HuH-7 (cell line): ENCODE results near the gene KCNG2.

ENCODE experiments used
- DNase-seq: peaks from one replicate; pipeline ENCODE4 v3.0.0; 2011; ENCODE audit warnings: low spot score

KCNG2 gene

DNA sequence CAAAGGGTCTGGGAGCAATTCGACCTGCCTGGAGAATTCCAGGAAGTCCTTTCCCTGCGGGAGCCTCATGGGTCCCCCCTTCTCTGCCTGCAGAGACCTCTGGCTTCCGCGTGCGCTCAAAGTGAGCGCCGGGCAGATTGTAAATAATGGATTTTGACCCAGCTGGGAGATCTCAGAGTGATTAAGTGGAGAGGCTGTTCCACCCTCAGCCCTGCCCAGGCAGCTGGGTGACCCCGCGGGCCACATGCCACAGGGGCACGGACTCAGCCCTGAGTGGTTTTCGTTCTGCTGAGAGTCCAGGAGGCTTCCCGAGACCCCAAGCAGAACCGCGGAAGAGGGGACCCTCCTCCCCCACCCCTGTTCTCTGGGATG lies 1.2 kb downstream of the KCNG2 start:
- DNase-seq: no peak

DNA sequence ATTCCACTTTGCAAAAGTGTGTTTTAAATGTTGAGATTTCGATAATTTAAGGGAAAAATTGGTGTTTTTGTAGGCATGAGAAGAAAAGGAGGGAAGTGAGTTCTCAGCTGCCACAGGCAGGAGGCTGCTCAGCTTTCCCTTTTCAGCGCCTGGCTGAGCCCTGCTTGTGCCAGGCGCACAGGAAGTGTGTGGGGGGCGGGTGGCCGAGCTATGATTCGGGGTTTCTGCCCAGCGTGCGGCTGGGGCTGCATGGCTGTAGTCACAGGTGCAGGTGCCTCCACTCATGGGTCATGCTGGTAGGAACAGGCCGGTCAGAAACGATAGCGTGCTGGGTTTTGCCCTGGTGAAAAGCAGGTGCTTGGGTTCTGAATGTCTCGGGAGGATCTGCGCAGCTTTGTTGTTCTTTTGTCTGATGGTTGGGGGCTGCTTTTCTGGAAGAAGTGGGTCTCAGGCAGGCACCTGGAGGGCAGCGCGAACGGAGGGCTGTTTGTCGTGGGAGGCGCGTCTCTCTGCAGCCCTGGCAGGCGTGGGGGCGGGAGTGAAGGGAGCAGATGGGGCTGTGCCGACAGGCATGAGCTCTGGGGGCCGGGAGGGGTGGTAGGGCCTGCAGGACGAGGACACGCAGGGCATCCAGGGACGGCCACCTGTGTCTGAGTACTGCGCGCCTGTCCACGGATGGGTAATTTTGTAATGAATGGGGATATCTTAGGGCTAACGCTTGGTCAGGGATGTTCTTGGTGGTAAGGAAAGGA lies 2.1 kb downstream of the KCNG2 start:
- DNase-seq: no peak

DNA sequence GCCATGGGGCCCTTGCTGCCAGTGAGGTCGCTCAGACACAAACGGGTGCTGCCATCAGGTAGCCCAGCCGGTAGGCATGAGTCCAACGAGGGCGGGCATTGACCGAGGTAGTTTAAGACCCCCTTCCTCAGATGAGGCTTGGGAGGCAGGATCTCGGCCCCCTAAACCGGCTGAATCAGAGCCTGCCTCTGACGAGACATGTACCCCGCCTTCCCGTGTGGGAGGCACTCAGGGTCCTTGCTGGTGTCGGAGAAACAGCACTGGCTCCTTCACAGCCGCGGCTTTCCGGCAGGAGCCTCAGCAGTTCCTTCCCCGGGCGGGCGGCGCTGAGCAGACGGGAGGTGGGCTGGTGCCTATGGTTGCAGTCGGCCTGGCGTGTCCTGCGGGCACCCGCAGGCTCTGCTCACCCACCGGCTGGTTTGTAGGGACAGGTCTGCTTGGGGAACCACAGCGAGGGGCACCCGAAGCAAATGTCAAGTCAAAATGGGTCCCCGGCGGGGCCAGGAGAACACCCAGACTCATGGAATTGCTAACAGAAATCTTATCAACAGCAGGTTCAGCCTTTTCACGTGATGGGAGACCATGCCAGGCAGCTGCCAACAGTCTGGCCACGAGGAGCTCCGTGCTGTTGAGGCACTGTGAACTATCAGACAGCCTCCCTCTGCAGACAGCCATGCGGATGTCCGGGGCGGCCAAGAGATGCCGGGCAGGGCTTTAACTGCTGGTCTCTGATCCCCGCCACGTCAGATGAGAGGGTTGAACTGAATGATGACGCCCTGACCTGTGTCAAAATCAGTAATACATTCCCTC lies 2.8 kb downstream of the KCNG2 start:
- DNase-seq: no peak

DNA sequence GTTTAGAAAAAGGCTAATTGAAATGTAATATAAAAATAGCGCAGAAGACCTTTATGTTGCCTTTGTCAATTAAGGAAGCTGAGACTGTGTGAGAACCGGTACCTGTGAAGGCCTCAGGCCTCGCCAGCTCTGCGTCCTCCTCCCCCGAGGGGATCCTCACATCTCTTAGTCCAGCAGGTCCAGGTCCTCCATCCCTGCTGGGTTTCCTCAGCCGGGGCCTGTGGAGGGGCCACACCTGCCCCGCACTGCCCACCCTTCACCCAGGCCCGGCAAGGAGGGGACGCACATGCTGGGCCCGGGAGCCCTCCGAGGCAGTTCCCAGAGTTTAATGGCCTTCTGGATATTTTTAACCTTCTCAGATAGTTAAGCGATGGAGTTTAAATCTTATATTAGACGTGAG lies 3.5 kb downstream of the KCNG2 start:
- DNase-seq: no peak

GRCh38 chr18:79801641-79802040 lies 3.9 kb downstream of the KCNG2 start:
- DNase-seq: no peak

DNA sequence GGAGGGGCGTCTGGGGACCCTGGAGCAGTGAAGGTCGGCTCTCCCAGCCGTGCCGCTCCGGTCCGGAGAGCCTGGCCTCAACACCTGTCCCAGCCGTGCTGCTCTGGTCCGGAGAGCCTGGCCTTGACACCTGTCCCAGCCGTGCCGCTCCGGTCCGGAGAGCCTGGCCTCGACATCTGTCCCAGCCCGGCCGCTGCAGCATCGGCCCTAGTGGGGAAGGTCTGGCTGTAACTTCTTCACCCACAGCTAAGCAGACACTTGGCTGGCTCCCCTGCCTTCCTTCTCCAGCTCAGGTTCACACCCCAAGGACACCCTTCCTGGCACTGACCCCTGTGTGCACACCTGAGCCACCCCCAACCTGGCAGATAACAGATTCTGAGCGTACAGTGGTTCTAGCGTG lies 4.6 kb downstream of the KCNG2 start:
- no peak for DNase-seq

DNA sequence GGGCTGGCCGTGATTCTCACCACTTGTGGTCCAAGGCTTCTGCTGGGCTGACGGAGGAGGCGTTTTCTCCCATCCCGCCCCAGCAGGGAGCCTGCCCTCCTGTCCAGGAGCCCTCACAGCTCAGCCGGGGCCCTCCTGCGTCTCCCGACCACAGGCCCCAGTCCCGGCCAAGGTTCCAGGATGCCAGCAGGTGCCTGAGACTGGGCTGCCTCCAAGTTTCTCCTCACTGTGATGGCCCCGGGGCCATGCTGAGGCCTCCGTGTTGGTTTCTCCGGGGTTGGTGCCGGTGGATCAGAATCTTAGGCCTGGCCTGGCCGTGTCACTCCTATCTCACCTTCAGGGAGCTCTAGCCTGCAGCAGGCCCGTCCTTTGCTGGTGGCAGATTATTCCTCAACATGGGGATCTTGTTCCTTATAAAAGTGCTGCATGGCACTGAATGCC lies 5.9 kb downstream of the KCNG2 start:
- no peak for DNase-seq

GRCh38 chr18:79804130-79804787 lies 6.5 kb downstream of the KCNG2 start:
- no peak for DNase-seq

DNA sequence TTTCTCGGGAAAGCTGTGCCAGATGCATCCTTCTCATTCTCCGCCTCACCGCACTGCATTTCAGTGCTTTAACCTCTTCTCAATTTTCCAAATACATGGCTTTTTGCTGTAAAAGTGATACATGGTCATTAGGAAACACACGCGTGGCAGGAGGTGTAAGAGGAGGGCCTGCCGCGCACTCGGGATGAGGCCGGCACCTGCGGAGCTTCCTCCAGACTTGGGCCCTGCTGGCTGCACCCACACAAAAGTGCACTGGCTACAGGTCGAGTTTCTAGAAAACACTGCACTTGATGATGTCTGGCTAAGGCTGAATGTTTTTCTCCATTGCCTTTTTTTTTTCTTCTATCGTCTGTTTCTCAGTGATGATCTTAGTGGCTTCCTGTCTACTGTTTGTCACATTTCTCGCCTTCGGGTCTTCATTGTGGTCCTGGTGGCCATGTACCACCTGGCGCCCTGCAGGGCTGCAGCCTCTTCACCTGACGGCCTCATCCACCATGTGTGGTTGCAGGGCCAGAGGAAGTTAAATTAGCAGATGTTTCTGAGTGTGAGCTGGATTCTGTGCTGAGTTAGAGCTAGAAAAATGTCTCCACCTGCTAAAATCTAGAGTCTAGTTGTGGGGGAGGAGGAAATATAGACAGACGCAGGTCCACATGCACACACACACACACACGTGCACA lies 7.6 kb downstream of the KCNG2 start:
- no peak for DNase-seq

DNA sequence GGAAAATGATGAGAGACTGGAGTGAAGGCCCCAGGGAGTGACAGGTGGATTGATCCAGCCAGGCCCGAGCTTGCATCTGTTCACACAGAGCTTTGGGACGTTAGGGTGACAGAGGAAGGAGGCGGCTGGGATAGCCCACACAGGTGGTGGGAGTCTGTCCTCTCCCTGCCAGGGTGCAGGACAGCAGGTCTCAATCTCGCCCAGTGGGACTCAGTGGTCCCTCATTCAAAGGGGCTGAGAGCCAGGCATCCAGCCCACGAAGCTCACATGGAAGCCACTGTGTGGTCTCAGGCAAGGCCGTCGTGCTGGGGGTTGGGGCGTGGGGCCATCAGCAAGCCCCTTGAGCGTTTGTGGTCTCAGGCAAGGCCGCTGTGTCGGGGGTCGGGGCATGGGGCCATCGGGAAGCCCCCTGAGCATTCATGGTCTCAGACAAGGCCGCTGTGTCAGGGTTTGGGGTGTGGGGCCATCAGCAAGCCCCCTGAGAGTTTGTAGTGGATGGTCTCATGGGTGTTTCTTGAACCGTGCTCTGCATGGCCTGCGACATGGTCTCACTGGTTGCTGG lies 8.3 kb downstream of the KCNG2 start:
- DNase-seq: no peak

DNA sequence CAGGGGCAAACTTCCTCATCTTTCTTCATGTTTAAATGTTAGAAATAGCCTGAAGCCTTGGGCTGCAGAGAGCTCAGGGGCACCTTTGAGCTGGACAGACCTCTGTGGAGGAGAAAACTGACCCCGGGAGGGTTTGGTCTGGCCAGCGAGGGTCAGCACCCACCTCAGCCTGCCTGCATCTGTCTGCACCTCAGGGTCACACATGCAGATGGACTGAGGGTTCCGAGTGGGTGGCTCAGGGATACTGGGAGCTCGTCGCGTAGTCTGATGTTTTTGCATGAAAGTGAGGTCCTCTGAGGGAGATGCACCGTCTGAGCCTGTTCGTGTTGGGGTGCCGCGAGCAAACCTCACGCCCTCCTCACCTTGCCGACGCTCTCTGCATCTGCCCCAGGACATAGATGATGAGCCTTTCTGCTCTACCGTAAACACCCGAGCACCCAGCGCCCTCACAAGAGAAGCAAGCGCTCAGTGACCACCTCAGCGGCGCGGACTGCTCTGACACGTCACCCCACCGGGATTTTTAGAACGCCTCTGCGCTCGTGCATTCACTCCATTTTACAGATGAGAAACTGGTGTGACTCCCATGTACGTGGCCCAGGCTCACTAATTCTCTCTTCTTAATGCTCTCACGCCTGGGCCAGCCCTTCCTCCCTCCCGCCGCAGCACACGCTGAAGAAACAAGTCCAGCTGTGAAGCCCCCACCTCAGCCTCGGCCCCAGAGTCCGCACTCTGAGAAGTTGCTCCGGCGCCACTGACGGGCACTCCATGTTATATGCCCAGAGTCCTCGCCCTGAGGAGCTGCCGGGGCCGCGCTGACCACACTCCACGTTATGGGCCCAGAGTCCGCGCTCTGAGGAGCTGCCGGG lies 9.5 kb downstream of the KCNG2 start:
- no peak for DNase-seq

DNA sequence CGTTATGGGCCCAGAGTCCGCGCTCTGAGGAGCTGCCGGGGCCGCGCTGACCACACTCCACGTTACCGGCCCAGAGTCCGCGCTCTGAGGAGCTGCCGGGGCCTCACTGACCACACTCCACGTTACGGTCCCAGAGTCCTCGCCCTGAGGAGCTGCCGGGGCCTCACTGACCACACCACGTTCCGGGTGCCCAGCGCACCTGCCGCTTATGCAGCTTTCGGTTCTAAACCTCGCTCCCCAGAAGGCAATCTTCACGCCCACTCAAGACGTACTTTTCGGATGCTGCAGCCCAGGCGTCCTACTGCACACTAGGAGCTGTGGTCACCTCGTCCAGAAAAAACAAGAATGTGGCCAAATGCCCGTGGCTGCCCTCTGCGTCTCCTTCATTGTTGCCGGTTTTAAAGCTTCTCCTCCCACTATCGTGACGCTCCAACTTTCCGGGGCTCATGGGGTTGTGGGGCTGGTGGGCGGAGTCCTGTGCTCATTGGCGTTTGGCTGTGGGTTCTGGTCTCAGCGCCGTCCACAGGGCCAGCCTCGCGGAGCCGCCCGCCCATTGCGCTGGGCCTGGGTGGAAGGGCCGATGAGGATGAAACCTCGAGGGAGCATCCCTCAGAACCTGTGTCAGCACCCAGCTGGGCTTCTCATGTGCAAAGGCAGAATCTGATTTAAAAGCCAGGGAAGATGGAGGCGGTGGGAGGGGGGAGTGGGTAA lies 11.9 kb downstream of the KCNG2 start:
- no peak for DNase-seq

- DNase-seq: no peak
These were observed 14.3 kb downstream of the KCNG2 start for GRCh38 chr18:79812052-79812451.

DNA sequence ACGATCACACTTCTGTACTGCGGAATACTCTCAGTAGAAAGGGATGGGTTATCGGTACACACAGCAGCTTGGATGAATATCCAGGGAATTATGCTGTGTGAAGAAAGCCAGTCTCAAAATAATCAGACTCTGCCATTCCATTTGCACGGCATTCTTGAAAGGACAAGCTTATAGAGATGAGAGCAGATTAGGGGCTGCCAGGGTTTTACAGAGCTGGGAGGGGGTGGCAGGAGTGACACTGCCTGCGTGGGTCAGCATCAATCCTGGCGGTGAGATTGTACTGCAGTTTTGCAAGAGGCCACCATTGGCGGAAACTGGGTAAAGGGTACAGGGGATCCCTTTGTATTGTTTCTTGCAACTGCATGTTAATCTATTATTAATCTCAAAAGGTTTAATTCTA lies 16.6 kb downstream of the KCNG2 start:
- no peak for DNase-seq

- no peak for DNase-seq
These were observed 17.9 kb downstream of the KCNG2 start for GRCh38 chr18:79815657-79816056.

DNA sequence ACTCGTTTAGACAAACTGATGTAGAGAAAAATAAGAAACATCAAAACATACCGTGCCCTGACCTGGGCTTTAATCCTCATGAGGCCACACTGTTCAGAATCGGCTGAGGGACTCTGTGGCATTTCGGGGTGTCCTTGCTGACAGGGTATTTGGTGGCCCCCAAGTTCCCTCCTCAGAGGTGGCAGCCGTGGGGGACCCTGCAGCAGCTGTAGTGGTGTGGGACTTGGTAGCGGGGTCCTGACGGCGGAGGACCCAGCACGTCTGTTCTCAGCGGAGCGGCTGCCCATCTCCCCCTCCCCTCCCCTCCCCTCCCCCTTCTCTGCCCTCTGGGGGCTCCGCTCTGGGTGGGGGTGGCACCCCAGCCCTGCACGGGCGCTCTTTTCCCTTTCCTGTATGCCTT lies 18.4 kb downstream of the KCNG2 start:
- no peak for DNase-seq

DNA sequence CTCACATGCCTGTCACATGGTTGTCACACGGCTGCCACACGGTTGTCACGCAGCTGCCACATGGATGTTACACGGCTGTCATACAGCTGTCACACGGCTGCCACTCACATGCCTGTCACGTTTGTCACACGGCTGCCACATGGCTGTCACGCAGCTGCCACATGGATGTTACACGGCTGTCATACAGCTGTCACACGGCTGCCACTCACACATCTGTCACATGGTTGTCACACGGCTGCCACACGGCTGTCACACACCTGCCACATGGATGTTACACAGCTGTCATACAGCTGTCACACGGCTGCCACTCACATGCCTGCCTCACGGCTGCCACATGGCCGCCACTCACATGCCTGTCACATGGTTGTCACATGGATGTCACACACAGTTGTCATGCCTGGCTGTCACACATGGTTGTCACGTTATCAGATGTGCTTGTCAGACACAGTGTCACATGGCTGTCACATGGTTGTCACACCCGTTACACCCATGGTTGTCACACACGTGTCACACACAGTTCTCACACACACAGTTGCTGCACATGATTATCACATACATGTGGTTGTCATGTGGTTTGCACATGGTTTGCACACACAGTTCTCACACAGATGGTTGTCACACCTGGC lies 19.4 kb downstream of the KCNG2 start:
- no peak for DNase-seq

- no peak for DNase-seq
These were observed 19.9 kb downstream of the KCNG2 start for GRCh38 chr18:79817607-79817998.

DNA sequence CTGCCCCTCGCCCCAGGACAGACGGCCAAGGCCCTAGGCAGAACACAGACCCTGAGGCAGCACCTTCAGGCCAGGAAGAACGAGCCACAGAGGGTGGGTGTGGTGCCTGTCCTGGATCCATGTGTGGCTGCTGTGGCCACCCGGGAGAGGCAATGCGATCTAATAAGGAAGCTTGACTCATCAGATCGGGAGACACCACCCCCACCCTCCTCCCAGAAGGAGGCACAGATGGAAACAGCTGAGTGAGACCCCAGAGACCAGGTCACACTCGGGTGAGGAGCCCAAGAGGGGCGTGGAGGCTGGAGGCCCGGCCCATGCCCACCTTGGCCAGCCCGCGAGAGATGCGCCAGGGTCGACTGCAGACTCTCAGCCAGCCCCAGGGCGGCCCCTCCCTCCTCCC lies 20.3 kb downstream of the KCNG2 start:
- no peak for DNase-seq

- DNase-seq: no peak
These were observed 20.9 kb downstream of the KCNG2 start for GRCh38 chr18:79818631-79819030.
